ENCODE data around the gene CISD3.
A peak's percentile ranks its signal among the peaks of the same experiment; 100 is the strongest.

Gene CISD3

DNA sequence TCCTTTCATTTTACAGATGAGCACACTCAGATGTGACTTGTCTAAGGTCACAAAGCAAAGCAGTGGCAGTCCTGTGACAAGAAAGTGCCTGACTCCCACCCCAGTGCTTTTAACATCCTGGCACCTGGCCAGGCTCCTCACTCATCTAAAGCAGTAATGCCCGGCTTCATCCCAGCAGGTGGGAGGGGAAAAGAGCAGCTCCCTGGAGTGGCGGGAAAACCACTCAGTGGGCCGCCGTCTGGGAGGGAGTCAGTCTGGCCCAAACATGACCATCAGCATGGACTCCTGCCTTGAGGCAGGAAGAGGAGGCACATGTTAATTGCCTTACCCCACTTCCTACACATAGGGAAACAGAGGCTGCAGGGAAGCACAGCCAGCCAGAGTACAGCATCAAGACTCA, 15.4 kb downstream of the CISD3 start:
- ATAC-seq, result no peak

DNA sequence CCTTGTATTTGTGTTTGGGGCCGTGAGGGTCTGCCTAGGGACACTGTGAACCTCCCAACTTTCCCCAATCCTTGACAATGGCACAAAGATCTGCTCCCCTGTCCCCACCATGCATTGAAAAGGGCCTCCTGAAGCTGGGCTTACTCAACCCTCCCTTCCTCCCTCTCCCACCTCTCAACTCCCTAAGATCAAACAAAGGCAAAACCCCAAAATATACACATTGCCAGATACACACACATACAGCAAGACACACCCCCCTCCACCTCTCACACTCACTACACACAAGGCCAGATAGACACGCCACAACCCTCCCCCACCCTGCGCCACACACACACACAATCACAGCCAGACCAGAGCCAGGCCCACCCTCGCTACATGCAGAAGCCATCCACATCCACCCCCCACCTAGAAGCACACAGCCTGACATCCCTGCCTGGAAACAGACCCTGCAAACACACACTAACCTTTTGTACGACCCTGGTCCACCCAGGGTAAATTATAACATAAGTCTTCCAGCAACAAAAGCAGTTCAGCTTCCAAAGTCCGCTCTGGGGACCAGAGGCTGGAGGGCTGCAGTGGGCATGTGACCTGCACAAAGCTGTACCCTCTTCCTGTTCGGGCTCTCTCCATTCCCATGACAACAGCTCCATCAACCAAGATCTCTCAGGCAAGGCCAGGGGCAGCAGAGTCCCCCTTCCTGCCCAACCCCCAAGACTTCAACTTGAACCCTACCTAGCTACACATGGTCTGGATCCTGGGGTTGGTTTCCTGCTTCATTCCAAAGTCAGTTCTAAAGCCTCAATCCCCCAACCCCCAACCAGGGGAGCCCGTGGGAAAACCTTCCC, 16.1 kb downstream of the CISD3 start:
- no peak for ATAC-seq

DNA sequence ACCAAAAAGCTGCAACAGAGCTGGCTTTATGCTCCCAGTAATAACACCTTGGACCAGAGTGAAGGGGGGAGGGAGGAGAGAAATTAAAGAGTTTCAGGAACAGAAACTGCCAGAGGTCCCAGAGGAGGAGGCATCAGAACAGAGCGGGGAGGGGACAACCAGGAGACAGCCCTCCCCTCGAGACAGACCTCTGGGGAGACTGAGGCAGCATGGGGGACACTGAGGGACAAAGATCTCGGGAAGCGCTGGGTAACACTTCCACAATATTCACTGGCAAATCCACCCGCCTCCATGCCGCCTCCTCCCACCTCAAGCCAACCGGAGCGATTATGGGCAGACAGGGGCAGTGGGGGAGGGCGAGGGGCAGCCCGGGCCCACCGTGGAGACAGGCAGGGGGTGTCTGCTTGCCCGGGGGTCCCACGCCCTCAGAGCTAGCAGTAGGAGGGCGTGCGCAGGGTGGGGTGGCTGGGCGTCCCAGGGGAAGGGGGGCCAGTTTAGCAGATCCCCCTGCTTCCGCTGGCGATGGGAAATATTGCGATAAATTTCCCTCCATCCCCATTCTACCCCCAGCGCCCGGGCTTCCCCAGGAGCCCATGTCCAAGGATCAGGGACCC, 16.8 kb downstream of the CISD3 start:
- ATAC-seq, result no peak

DNA sequence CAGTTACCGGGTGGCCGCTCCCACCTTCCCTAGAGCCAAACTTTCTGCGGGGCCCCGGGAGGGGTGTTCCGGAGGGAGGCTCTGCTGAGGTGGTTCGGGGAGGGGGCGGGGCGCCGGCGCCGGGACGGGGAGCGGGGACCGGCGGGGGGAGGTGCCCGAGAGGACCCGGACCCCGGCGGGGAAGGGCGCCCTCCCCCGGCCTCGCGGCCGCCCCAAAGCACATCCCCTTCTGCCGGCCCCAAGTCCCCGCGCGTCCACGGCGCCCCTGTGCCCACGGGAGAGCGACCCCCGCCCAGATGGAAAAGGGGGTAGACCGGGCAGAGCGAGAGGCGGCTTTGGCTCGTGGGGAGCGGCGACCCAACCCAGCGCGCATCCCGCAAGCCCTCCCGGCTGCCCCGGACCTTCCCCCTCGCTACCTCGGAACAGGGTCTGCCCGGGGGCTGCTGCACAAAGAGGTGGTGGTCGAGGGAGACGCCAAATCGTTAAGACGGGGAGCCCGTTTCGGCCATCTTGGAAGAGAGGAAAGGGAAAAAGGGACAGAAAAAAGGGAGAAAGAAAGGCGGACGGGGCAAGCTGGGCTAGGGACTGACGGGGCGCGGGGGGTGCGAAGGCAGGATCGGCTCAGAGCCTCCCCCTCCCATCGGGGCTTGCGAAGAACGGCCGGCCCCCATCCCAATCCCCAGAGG, 17.5 kb downstream of the CISD3 start:
- ATAC-seq, result no peak

DNA sequence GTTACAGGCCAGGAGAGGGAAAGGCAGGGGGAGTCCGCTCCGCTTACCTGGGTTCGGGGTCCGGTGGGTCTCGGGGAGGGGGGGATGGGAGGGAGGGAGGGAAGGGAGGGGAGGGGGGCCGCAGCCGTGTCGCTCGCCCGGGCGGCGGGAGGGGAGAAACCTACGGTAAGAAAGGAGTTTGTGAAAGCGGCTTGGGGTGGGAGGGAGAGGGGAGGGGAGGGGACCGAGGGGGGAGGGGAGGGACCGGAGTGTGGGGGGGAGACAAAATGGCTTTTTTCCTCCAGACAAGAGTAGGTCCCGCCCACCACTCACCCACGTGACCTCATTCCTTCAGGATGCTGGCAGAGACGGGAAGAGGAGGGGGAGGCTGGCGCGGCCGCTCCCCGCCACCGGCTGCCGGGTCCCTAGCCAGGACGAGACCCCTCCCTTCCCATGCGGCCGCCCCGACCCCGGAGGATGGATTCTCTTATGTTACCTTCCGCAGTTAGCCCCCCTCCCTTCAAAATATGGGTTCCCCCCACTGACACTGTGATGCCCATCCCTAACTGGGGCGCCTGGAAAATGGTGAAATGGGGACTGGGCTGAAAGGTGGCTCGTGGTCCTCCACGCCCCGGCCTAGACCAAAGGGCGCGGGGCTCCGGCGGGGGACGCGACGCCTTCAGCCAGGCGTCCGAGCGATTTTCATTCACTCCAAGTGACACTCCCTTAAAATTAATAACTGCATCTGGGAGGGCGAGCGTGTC, 18.2 kb downstream of the CISD3 start, which contains the start of gene PCGF2:
Gene PCGF2, minus strand, starts transcription at position 188 of the 743 bp plus-strand sequence. CDS start 7,934 bp downstream, outside the sequence.
- ATAC-seq, result no peak

DNA sequence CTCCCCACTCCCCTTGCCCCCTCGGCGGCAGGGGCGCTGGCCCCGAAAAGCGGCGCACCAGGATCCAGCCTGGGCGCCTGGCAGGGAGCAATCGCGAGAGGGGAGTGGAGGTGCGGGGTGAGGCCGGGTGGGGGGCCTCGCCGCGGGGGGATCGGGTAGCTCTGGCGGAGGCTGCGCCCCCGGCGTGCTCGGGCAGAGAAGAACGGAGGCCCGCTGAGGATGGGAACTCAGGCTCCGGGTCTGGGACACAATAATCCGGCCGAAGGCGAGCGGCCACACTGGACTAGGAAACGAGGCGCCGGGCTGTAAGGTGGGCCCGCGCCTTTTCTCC, 18.7 kb downstream of the CISD3 start:
- no peak for ATAC-seq

DNA sequence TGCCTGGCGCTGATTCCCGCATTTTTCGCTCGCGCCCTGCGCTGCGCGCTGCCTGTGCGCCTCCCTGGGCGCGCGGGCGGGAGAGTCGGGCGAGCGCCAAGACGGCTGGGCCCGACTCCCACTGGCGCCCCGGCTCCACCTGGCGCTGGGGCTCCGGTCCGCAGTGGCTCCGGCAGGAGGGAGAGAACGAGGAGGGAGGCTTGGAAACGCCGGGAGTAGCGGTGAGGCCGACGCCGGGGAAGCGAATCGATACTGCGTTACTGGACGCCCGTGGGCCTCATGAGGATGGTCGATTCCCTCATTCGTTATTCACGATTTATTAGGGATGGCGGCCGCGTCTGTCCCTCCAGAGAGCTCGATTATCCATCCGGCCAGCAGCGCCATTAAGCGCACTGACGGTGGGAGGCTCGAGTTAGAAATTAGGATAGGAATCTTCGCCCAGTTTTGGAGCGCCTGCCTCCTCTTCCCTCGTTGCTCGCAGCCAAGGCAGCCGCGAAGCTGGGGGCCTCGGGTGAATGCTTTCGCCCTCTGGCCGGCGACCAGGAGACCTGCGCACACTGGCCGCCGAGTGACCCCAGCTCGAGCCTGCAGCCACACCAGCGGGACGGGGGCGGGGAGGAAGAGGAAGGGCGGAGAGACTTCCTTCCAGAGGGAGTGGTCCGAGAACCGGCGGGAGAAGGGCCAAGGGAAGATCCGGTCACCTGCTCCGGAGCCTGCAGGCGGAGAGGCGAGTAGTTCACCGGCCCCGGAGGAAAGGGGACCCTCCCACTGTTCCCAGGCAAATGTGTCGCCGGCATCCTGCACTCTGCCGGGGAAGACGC, 19.3 kb downstream of the CISD3 start:
- ATAC-seq, result no peak

DNA sequence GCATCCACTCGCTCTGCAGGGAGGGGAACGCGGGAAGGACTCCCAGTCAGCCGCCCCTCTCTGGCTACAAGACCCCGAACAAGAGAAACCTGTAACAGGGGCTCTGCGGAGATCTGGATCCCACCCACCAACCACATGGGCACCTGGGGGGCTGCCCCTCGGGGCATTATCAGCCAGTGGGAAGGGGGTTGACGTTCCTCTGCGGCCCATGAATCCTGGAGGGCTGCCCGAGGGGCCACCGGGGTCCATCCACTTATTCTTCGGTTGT, 19.8 kb downstream of the CISD3 start:
- ATAC-seq, result no peak

DNA sequence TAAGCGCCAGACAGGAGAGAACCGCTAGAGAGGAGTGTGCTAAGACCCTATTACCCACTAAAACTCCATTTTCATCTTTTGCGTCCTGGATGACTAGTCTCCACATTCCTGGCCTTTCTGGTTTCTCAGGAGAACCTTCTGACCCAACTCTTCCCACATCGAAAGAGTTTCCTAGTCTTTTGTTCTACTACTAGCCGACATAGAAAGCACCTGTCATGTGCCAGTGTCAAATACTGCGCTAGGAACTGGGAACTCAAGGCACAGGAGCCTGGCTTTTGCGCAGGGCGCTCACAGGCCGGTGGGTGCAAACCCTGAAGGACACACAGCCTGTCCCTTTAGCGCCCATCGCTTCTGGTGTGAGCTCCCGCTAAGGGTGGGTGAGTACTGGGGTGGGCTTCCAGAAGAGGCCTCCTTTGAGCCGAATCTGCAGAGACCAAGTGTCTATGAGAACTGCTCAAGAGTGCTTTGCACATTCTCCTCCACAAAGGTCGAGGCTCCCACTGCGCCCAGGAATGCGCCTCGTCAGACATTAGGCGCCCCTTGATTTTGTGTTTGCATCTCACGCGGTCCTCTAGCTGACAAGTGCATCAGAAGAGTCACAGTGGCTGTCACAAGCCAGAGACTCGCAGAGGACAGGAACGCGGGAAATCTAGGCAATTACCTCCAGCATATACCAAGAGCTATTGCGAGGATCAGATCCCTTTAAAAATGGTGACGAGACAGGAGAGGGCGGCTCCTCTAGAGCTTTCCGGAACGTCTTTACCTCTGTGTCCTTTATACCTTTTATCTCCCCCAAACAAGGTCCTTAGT, 20.4 kb downstream of the CISD3 start:
- no peak for ATAC-seq

DNA sequence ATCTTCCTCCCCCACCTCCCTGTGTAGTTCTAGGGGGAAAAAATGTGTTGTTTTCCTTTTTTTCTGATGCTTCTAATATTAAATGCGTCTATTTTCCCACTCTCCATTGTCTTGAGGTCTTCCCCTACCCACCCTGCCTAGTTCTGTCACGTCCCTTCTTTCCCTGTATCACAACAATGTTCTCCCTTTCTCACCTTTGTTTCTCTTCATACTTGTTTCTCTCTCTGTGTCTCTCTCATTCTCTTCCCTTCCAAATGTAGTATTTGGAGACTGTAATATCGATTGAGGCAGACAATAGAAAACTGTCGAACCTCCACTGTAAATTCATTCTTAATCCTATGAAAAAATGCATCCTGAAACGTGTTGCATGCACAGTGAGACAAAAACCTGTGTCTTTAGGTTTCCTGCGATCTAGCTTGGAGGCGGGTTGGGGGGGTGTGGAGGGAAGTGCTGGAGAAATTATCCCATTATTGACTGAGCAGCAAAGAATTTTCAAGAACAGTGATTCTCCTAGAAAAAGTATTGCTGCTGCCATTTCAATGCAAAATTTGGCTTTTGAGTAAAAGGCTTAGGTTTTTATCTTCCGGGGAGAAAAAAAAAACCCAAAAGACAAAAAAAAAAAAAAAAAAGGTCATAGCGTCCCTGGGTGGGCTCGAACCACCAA, 21.1 kb downstream of the CISD3 start:
- no peak for ATAC-seq

DNA sequence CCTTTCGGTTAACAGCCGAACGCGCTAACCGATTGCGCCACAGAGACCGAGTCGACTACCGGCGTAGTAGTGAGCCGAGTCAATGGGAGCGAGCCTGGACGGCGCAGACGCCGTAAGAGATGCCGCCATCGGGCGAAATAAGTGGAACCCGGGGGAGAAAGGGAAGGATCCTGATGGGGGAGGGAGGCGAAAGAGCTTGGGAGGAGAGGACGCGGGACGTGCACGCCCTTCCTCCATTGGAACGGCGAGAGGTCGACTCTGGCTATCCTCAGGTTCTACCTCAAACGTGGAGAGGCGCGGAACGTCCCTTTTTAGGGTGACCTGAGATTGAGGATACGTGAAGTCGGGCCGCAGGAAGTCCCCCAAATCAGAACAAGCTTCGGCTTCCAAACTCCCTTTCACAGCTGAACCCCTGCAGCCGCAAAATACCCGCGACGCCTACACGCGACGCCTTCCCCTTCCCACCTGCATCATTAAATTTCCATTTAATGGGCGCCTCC, 21.7 kb downstream of the CISD3 start:
- peak; percentile 14 to 35 for ATAC-seq

DNA sequence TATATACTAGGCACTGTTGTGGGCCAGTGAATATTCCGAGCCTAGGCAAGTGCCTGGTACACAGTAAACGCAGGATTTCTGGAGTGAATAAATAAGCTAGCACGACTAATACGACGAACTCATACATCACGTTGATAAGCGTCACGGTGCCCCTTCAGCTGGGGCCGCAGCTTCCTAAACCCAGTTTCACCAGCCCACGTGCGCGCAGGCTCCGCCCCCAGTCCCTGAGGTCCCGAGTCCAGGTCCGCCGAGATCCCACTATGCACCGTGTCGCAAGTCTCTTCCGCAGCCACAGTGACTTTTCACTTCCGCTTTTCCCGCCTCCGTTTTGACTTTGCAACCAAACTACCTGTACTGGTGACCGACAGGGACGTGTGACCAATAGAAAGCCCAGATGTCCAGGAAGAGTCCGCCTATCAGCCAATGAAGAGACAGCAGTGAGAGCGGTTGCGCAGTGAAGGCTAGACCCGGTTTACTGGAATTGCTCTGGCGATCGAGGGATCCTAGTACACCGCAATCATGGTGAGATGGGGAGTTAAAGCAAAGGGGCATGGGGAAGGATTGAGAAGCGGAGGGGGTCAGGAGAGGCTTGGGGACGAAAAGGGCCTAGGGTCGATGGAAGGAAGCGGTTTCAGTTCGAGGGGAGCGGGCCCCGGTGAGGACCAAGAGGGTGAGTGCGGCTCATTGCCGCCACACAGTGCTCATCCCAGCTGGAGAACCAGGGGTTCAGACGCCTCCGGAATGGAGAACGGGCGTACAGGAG, 22.3 kb downstream of the CISD3 start, which contains the start of gene PSMB3:
Gene PSMB3, plus strand, starts transcription at position 434 of the 763 bp plus-strand sequence. Its CDS starts 86 bp downstream, at position 520.
- peak; percentile 93 to 95 for ATAC-seq

DNA sequence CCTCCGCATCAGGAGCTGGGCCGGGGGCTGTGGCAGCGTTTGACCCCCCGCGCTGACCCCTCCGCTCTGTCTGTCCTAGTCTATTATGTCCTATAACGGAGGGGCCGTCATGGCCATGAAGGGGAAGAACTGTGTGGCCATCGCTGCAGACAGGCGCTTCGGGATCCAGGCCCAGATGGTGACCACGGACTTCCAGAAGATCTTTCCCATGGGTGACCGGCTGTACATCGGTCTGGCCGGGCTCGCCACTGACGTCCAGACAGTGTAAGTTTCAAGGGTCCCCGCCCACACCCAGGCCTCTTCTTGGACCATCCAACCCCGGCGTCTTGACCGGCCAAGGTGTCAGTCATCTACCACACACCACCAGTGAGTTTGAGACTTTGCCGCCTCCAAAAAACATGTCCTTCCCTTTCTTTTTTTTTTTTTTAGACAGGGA, 22.9 kb downstream of the CISD3 start:
- no peak for ATAC-seq

DNA sequence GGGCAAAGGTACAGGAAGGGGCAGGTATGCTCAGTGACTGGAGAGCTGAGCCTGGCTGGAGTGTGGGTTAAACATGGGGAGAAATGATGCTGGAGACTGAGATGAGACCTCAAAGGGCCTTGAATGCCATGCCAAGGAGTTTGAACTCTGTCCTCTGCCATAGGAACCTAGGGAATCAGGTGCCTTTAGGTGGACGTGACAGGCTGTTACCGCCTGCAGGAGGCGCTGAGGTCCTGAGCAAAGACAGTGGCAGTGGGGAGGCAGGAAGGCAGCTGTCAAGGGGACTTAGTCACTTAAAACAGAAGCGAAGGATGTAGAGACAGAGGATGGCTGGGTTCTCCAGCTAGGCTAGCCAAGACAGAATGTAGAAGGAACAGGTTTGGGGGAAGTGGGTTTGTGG, 31.5 kb downstream of the CISD3 start:
- ATAC-seq, result peak; percentile 25 to 36

DNA sequence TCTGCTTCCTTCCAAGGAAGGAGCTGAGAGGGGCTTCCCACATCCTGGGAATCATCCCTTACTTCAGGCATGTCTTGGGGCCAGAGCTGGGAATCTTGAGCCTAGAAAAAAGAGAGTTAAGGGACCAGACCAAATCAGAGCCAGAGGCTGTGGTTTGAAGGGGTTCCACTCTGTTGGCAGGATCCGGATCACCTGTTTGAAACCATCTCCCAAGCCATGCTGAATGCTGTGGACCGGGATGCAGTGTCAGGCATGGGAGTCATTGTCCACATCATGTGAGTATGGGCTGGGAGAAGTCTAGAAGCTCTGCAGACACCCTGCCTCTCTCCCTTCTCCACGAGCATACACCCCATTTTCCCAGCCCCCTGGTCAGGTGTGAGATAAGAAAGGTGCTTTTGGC, 32.1 kb downstream of the CISD3 start:
- no peak for ATAC-seq

DNA sequence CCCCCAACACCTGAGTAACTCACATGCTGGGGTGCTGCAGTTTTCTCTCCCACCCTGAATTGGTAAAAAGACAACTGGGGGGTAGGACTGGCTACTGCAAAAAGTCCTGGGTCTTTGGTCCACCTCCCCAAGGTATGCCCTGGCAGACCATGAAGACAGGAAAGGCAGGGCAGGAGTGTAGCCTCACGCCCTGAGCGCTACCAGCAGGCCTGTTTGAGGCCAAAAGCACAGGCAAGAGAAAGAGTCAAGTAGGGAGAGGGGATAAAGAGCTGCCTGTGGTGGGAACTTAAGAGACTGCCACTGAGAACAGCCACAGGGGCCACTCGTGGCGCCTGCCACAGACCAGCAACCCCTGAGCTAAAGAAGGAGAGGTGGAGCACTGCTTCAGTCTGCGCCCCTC, 36.2 kb downstream of the CISD3 start:
- no peak for ATAC-seq

DNA sequence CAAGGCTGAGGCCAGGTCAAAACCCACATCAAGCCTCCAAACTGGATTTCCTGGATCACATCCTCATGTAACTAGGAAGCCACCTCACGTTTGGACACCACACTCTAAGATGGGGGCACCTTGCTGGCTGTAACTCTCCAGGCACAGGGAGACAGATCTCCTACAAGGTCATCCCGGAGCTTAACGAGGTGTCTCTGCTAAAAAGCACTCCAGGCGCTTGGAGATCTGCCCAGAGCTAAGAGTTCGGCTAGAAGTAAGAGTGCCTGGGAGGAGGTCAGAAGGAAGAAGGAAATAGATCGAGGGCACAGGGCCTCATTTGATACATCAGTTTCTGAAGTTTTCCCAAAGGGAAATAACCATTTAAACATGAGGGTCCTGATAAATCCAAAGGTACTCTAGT, 38.3 kb downstream of the CISD3 start:
- no peak for ATAC-seq

DNA sequence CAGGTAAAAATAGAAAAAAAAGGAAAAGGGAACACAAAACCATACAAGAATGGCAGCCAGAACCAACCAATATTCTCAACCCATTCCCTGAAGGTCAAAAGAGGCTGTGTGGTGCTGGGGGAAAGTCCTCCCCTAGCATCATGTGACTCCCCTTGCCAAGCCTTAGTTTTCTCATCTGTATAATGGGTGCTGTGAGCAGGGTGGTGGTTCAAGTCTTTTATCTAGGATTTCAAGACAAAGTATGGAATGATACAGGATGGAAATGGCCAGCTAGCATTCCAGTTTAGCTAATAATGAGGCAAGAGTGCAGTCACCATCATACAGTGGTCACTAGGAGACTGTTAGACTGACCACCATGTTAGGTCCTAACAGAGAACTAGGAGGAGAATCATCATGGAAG, 43.1 kb downstream of the CISD3 start:
- no peak for ATAC-seq

DNA sequence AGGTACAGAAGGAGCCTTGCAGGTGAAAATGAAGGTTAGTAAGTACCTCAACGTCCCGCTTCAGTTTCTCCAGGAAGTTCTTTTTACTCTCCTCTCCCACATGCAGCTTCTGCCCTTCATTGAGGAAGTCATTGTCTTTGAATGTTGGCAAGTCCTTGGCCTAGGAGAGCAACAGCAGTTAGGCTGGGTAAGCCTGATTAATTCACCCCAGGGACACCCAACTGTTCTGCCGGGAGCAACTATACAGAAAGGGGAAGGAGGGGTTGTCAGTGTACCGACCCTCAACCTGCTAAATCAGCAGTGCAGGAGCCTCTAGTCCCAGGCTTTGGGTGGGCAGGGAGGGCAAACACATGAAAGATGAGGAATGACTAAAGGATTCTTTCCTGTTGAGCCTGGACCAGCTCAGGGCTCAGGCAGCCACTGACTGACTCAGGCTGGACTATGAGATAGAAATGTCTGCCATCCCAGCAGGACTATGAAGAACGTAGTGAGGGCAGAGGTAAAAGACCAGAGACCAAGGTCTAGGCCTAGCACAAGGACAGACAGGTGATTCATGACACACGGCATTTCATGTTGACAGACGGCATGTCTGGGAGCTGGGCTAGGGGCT, 47.6 kb downstream of the CISD3 start:
- ATAC-seq, result no peak

Data from activated CD4-positive, CD25-positive, alpha-beta regulatory T cell treated with anti-CD3 and anti-CD28 coated beads, Interleukin-2, amount 50 U/mL, for 24 hours (primary cell).